GM23338 (cell line): Measurements from ENCODE around the gene PTPRN2. TPM values are rescaled to one million over a fixed set of nuclear protein-coding genes. Genes with fewer than 3 reads are reported as not detected.

Experiments
- ATAC-seq: fragments of 200-7000 bp; cut with Tn5 transposase; 3 replicates; pipeline ENCODE4 v1.9.1; 2020
- DNase-seq: peaks from one replicate; pipeline ENCODE4 v3.0.0-alpha.2; 2015; ENCODE audit warnings: low spot score
- H2AFZ ChIP-seq: fragments of 200-600 bp; sonication (generic); 2 replicates; pipeline ENCODE4 v1.8.0; 2016; ENCODE audit warnings: antibody characterized with exemption, mild to moderate bottlenecking, moderate library complexity
- H3F3A ChIP-seq: fragments of 200-600 bp; sonication (generic); replicated peaks from 2 replicates; pipeline ENCODE4 v1.8.0; 2017; ENCODE audit warnings: antibody characterized with exemption, mixed run types, low read depth
- H3K27ac ChIP-seq: fragments of 200-600 bp; sonication (generic); 2 replicates; pipeline ENCODE4 v1.6.1; 2016; ENCODE audit warnings: low read depth
- H3K27me3 ChIP-seq: fragments of 200-600 bp; sonication (generic); 2 replicates; pipeline ENCODE4 v1.8.0; 2016; ENCODE audit warnings: mild to moderate bottlenecking, mixed run types, moderate library complexity; ENCODE audit not compliant: insufficient read depth
- H3K36me3 ChIP-seq: fragments of 200-600 bp; sonication (generic); 2 replicates; pipeline ENCODE4 v1.8.0; 2016; ENCODE audit warnings: mild to moderate bottlenecking; ENCODE audit not compliant: insufficient read depth
- H3K4me1 ChIP-seq: fragments of 200-600 bp; sonication (generic); 2 replicates; pipeline ENCODE4 v1.8.0; 2016; ENCODE audit warnings: mild to moderate bottlenecking, moderate library complexity; ENCODE audit not compliant: insufficient read depth
- H3K4me2 ChIP-seq: fragments of 200-600 bp; sonication (generic); 2 replicates; pipeline ENCODE4 v1.7.1; 2017; ENCODE audit warnings: mixed run types
- H3K4me3 ChIP-seq: fragments of 200-600 bp; sonication (generic); 2 replicates; pipeline ENCODE4 v1.6.1; 2016; ENCODE audit warnings: mixed run types
- H3K79me2 ChIP-seq: fragments of 200-600 bp; sonication (generic); replicated peaks from 2 replicates; pipeline ENCODE4 v1.8.0; 2017; ENCODE audit warnings: mild to moderate bottlenecking; ENCODE audit not compliant: insufficient read depth
- H3K9me2 ChIP-seq: fragments of 200-600 bp; sonication (generic); 2 replicates; pipeline ENCODE4 v1.8.0; 2017; ENCODE audit not compliant: insufficient read depth
- H4K20me1 ChIP-seq: fragments of 200-600 bp; sonication (generic); replicated peaks from 2 replicates; pipeline ENCODE4 v1.8.0; 2017; ENCODE audit warnings: mild to moderate bottlenecking; ENCODE audit not compliant: insufficient read depth
- H3K27ac Mint-ChIP-seq: 2 replicates; pipeline ENCODE4 v1.8.0; 2020; ENCODE audit warnings: inconsistent platforms, mild to moderate bottlenecking, moderate library complexity, mixed read lengths
- H3K27me3 Mint-ChIP-seq: 3 replicates; pipeline ENCODE4 v1.8.0; 2022; ENCODE audit warnings: low read depth, mild to moderate bottlenecking, moderate library complexity, mixed read lengths, inconsistent platforms; ENCODE audit not compliant: insufficient read depth, poor library complexity
- H3K36me3 Mint-ChIP-seq: 3 replicates; pipeline ENCODE4 v1.8.0; 2021; ENCODE audit warnings: low read depth, mild to moderate bottlenecking, inconsistent platforms, moderate library complexity, mixed read lengths
- H3K4me1 Mint-ChIP-seq: 3 replicates; pipeline ENCODE4 v1.8.0; 2020; ENCODE audit warnings: mild to moderate bottlenecking, inconsistent platforms, mixed read lengths
- H3K4me3 Mint-ChIP-seq: 3 replicates; pipeline ENCODE4 v1.8.0; 2021; ENCODE audit warnings: moderate library complexity, mild to moderate bottlenecking, inconsistent platforms, mixed read lengths
- H3K9me3 Mint-ChIP-seq: 3 replicates; pipeline ENCODE4 v1.8.0; 2020; ENCODE audit warnings: moderate library complexity, mild to moderate bottlenecking, inconsistent platforms, mixed read lengths
- CREB1 ChIP-seq: fragments of 250-450 bp; sonication (Bioruptor Pico); IDR thresholded peaks from 2 replicates; pipeline ENCODE4 v1.5.0; 2020; ENCODE audit warnings: low read depth, mild to moderate bottlenecking, moderate library complexity
- CTCF ChIP-seq, 2 experiments: fragments of 200-600 bp in 1 of 2; sonication (generic) in 1 of 2; conservative IDR thresholded peaks; 2 replicates each; pipeline versions ENCODE4 v1.5.1 to v1.6.1; 2016 to 2017; ENCODE audit warnings: antibody characterized with exemption in 2 of 2, low read depth in 2 of 2, mild to moderate bottlenecking in 2 of 2, moderate library complexity in 1 of 2
- ETS1 ChIP-seq: IDR thresholded peaks from 2 replicates; pipeline ENCODE4 v1.6.1; 2016; ENCODE audit warnings: antibody characterized with exemption
- EZH2 ChIP-seq: fragments of 200-600 bp; sonication (generic); IDR thresholded peaks from one replicate; pipeline ENCODE4 v1.8.0; 2017; ENCODE audit warnings: antibody characterized with exemption, mild to moderate bottlenecking, low read depth; ENCODE audit not compliant: unreplicated experiment
- EZH2phosphoT487 ChIP-seq: fragments of 200-600 bp; sonication (generic); IDR thresholded peaks from one replicate; pipeline ENCODE4 v1.8.1; 2018; ENCODE audit warnings: antibody characterized with exemption; ENCODE audit not compliant: unreplicated experiment
- JUNB ChIP-seq: IDR thresholded peaks from one replicate; pipeline ENCODE4 v1.6.1; 2016; ENCODE audit warnings: antibody characterized with exemption; ENCODE audit not compliant: unreplicated experiment
- NANOG ChIP-seq: IDR thresholded peaks from 2 replicates; pipeline ENCODE4 v1.6.1; 2016; ENCODE audit warnings: antibody characterized with exemption, borderline replicate concordance
- POLR2AphosphoS5 ChIP-seq: IDR thresholded peaks from 2 replicates; pipeline ENCODE4 v1.6.1; 2016; ENCODE audit warnings: antibody characterized with exemption, low read depth
- REST ChIP-seq: IDR thresholded peaks from one replicate; pipeline ENCODE4 v1.6.1; 2018; ENCODE audit warnings: antibody characterized with exemption; ENCODE audit not compliant: unreplicated experiment
- STAT1 ChIP-seq: IDR thresholded peaks from one replicate; pipeline ENCODE4 v1.6.1; 2016; ENCODE audit warnings: antibody characterized with exemption; ENCODE audit not compliant: unreplicated experiment
- ZNF114 ChIP-seq: fragments of 250-450 bp; sonication (Bioruptor Pico); IDR thresholded peaks from 2 replicates; pipeline ENCODE4 v1.5.0; 2020; ENCODE audit warnings: mild to moderate bottlenecking, moderate library complexity
- ZNF331 ChIP-seq: fragments of 250-450 bp; sonication (Bioruptor Pico); IDR thresholded peaks from 2 replicates; pipeline ENCODE4 v1.5.0; 2020; ENCODE audit warnings: low read depth, mild to moderate bottlenecking, moderate library complexity
- ZNF462 ChIP-seq: fragments of 250-450 bp; sonication (Bioruptor Pico); IDR thresholded peaks from 2 replicates; pipeline ENCODE4 v1.5.0; 2020; ENCODE audit warnings: mild to moderate bottlenecking, moderate library complexity
- polyA plus RNA-seq: library from polyadenylated mRNA; unstranded; fragments of >200 nt; fragmentation: Nextera tagmentation; extraction: Ambion mirVana; gene quantifications from 2 replicates; pipeline ENCODE4 v1.2.1, GENCODE V29; 2016
- total RNA-seq: library from RNA; depleted of rRNA; stranded (reverse); fragments of >200 nt; shearing (Covaris generic); gene quantifications from 2 replicates; pipeline ENCODE4 v1.2.3, GENCODE V29; 2014

Gene PTPRN2
- total and polyA plus RNA-seq, 2 experiments from 2014 or later: 0.87 to 4.0 TPM

GRCh38 chr7:158419238-158419785, 168.3 kb downstream of the PTPRN2 start:
- no peaks in the 10 kb centered on the region for H3K79me2 ChIP-seq
- Mint-ChIP-seq H3K27me3 (peaks cover 3% of the 10 kb centered on the region), H3K4me3 (no peak overlapping the region), H3K9me3 (peaks cover 92% of the 10 kb centered on the region), H3K4me1 (0 out of 3 replicates have a peak, but pooled peaks cover 2% of the 10 kb centered on the region), H3K27ac (no peak overlapping the region), H3K36me3 (peaks cover 38% of the 10 kb centered on the region)
- H2AFZ ChIP-seq: no peak overlapping the region
- H3K27me3 ChIP-seq: no peaks in the 10 kb centered on the region
- no peaks in the 10 kb centered on the region for H3K36me3 ChIP-seq
- no peak overlapping the region for H3K4me2 ChIP-seq
- TF ChIP-seq ZNF331: no peak
- TF ChIP-seq REST: no peak
- TF ChIP-seq ETS1: no peak
- TF ChIP-seq ZNF462 (CRISPR knock-in tag): no peak
- no peak for TF ChIP-seq NANOG
- no peak for TF ChIP-seq ZNF114 (CRISPR knock-in tag)
- no peak for TF ChIP-seq EZH2
- no peak for TF ChIP-seq STAT1
- TF ChIP-seq CREB1 (CRISPR knock-in tag): no peak
- TF ChIP-seq JUNB: no peak
- no peak for TF ChIP-seq POLR2AphosphoS5
- TF ChIP-seq CTCF (conservative IDR thresholded peaks at IDR 0.05; ENCODE audit: low read depth in 2 of 2): no peak
- no peak for TF ChIP-seq EZH2phosphoT487
- no peaks in the 10 kb centered on the region for H3F3A ChIP-seq
- ATAC-seq (no peak), DNase-seq (no peak)
- H4K20me1 ChIP-seq: no peaks in the 10 kb centered on the region
- H3K9me2 ChIP-seq: 0 out of 2 replicates have a peak, but pooled peaks cover 2% of the 10 kb centered on the region
- H3K27ac ChIP-seq: no peak overlapping the region
- H3K4me3 ChIP-seq: no peak overlapping the region
- no peaks in the 10 kb centered on the region for H3K4me1 ChIP-seq
